ENCODE measurements around the gene STK32B. TPM values are rescaled to one million over a fixed set of nuclear protein-coding genes. Genes with fewer than 3 reads are reported as not detected.

Gene STK32B
- total RNA-seq, 1 donor from 2014 or later = 3.5 TPM

GRCh38 chr4:5547651-5548249 is 496.5 kb downstream of the STK32B start:
- peaks cover 18% of the 10 kb centered on the region for H3K9me3 Mint-ChIP-seq
- no peaks in the 10 kb centered on the region for H3K4me1 Mint-ChIP-seq
- H3K27me3 Mint-ChIP-seq (ENCODE audit: low read depth) = no peaks in the 10 kb centered on the region
- DNase-seq (ENCODE audit: low read depth, low spot score) = no peak
- TF ChIP-seq, protein P1, sequence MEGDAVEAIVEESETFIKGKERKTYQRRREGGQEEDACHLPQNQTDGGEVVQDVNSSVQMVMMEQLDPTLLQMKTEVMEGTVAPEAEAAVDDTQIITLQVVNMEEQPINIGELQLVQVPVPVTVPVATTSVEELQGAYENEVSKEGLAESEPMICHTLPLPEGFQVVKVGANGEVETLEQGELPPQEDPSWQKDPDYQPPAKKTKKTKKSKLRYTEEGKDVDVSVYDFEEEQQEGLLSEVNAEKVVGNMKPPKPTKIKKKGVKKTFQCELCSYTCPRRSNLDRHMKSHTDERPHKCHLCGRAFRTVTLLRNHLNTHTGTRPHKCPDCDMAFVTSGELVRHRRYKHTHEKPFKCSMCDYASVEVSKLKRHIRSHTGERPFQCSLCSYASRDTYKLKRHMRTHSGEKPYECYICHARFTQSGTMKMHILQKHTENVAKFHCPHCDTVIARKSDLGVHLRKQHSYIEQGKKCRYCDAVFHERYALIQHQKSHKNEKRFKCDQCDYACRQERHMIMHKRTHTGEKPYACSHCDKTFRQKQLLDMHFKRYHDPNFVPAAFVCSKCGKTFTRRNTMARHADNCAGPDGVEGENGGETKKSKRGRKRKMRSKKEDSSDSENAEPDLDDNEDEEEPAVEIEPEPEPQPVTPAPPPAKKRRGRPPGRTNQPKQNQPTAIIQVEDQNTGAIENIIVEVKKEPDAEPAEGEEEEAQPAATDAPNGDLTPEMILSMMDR (conservative IDR thresholded peaks at IDR 0.05) = no peak
- H3K36me3 Mint-ChIP-seq (ENCODE audit: low read depth) = peaks cover 22% of the 10 kb centered on the region
- H3K27ac Mint-ChIP-seq (ENCODE audit: unreplicated experiment) = no peak overlapping the region
- no peak overlapping the region for H3K4me3 Mint-ChIP-seq

Other genes starting within 250 kb of the STK32B start
- gene MSX1, start 191.8 kb upstream of the STK32B start, total RNA-seq = 2.2 and 2.5 TPM in 2 replicates
- gene CYTL1, start 32.0 kb upstream of the STK32B start, total RNA-seq = 13.2 and 13.5 TPM in 2 replicates

Data from neural crest cell (in vitro differentiated cells).